Fibroblast of villous mesenchyme (primary cell): ENCODE measurements around the gene SRSF8. TPM values are rescaled to one million over a fixed set of nuclear protein-coding genes. Genes with fewer than 3 reads are reported as not detected.
"Not testable (repeated sequence)": the region's sequence is repeated elsewhere in the genome, so short reads cannot be mapped to it uniquely, and the experiment has no call there.

Source experiments
- DNase-seq: peaks from one replicate; pipeline ENCODE4 v3.0.0-alpha.2; 2010; ENCODE audit warnings: low read depth
- H3K4me3 ChIP-seq: 2 replicates; pipeline ENCODE4 v1.5.1; 2011; ENCODE audit warnings: low read depth, mild to moderate bottlenecking, low read length
- total RNA-seq: library from RNA; depleted of rRNA; stranded (reverse); fragments of >200 nt; gene quantifications from 2 replicates; pipeline ENCODE4 v1.2.3, GENCODE V29; 2012
- TF ChIP-seq, protein P1 (sequence below): IDR thresholded peaks from 2 replicates; pipeline ENCODE4 v1.5.1; 2012; ENCODE audit warnings: low read depth, mild to moderate bottlenecking, low read length; ENCODE audit not compliant: insufficient read depth

The SRSF8 gene, protein sequence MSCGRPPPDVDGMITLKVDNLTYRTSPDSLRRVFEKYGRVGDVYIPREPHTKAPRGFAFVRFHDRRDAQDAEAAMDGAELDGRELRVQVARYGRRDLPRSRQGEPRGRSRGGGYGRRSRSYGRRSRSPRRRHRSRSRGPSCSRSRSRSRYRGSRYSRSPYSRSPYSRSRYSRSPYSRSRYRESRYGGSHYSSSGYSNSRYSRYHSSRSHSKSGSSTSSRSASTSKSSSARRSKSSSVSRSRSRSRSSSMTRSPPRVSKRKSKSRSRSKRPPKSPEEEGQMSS
- 17.4 and 19.0 TPM in 2 replicates for total RNA-seq

DNA sequence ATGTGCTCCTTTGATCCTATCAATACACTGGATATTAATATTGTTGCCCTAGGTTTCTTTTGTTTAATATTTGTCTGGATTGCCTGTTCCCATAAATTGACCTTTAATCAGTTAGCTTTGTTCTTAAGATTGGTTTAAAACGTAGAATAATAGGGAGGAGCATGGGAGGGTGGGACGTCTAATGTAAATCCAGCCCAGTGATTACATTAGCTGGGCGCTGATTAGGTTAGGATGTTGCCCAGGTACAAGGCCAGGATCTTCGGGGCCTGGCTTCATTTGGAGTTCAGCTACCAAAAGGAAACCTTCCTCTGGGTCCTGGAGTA lies at the start of gene SRSF8:
SRSF8 (plus strand) TSS at position 204 of the 323 bp plus-strand sequence. CDS start 308 bp downstream, outside the sequence.
- TF ChIP-seq, protein P1, sequence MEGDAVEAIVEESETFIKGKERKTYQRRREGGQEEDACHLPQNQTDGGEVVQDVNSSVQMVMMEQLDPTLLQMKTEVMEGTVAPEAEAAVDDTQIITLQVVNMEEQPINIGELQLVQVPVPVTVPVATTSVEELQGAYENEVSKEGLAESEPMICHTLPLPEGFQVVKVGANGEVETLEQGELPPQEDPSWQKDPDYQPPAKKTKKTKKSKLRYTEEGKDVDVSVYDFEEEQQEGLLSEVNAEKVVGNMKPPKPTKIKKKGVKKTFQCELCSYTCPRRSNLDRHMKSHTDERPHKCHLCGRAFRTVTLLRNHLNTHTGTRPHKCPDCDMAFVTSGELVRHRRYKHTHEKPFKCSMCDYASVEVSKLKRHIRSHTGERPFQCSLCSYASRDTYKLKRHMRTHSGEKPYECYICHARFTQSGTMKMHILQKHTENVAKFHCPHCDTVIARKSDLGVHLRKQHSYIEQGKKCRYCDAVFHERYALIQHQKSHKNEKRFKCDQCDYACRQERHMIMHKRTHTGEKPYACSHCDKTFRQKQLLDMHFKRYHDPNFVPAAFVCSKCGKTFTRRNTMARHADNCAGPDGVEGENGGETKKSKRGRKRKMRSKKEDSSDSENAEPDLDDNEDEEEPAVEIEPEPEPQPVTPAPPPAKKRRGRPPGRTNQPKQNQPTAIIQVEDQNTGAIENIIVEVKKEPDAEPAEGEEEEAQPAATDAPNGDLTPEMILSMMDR = no peak
- no peak for DNase-seq
- H3K4me3 ChIP-seq = peak within 1 kb of the TSS; percentile 70

DNA sequence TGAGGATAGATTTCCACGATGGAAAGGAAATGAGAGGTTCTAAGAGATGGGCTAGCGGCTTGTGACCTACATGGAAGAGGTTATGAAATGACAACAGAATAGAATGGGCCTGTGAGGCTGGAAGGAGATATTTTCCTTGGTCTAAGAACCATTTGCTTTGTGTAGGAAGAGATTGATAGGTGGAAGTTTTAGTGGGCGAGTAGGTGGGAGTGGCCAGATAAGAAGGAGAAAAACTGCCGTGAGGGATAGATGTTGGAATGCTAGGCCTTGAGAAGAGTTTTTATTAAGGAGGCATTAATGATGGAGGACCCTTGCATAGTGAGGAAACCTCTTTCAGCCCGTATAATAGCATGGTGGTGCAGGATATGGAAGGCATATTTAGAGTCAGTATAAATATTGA lies 45.3 kb upstream of the SRSF8 start:
- DNase-seq, H3K4me3 ChIP-seq: not testable (repeated sequence)

DNA sequence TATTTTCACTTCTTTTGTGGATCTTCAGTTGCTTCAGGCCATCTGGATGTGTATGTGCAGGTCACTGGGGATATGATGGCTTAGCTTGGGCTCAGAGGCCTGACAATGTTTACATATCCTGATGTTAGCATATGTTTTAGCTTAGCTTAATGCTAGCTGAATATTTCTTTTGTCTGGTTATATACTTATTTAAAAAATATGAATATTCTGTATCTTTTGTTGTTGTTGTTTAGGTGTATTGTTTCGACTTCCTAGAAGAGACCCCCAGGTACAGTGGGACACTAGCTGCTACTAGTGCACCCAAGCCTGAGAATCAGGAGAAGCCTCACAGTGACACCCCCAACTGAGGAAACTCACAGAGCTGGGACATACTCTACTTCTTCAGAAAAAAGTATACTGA lies 41.8 kb upstream of the SRSF8 start, which contains the start of gene KDM4E:
KDM4E (plus strand) TSS at position 301 of the 400 bp plus-strand sequence. CDS start 300 bp downstream, outside the sequence.
- no peak for DNase-seq
- TF ChIP-seq, protein P1 = no peak
- H3K4me3 ChIP-seq = no peak within 1 kb of the TSS

DNA sequence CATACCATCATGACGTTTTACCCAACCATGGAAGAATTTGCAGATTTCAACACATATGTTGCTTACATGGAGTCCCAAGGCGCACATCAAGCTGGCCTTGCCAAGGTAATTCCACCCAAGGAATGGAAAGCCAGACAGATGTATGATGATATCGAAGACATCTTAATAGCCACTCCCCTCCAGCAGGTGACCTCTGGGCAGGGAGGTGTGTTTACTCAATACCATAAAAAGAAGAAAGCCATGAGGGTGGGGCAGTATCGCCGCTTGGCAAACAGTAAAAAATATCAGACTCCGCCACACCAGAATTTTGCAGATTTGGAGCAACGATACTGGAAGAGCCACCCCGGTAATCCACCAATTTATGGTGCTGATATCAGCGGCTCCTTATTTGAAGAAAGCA lies 41.1 kb upstream of the SRSF8 start:
- not testable (repeated sequence) for H3K4me3 ChIP-seq, DNase-seq

DNA sequence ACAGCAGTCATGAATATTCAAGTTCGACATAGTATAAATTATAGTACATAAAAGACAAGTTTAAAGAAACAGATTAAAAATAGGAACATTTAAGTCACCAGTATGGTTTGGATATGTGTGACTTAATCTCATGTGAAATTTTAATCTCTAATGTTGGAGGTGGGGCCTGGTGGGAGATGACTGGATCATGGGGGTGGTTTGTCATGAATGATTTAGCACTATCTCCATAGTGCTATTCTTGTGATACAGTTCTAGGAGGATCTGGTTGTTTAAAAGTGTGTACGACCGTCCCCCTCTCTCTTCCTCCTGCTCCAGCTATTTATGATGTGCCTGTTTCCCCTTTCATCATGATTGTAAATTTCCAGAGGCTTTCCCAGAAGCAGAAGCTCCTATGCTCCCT lies 38.4 kb upstream of the SRSF8 start:
- TF ChIP-seq, protein P1 = no peak
- H3K4me3 ChIP-seq = no peak overlapping the region
- DNase-seq = no peak

DNA sequence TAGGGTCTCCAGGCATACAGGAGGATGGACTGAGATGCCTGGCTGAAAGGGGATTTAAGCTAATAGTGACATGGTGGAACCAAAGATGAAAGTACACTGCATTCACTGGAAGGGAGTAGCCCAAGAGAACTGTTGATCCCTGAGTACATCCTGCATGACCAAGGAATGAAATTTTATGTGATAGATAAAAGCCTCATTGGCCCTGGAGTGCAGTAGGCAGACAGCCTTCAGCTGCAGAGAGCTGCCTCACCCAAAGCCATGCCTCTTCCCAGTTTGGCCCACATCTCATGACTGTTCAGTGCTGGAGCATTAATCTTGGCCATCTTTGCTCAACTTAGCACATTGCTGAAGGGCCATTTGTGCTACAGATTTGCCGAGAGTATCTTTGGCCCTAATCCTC lies 33.7 kb upstream of the SRSF8 start:
- H3K4me3 ChIP-seq = no peak overlapping the region
- no peak for DNase-seq
- TF ChIP-seq, protein P1 = no peak

DNA sequence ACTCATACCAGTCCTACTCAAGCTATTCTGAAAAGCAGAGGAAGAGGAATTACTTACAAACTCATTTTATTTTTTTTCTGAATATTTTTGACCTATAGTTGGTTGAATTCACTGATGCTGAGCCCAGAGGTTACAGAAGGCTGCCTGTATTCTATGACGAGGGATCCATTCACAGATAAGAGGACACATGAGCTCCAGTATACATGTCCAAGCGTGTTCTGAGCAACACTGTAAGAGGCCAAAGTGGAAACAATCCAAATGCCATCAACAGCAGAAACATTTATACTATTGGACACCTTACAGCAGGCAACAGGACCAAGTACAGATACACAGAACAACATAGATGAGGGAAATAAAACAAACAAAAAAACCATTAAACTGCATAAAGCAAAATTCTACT lies 31.4 kb upstream of the SRSF8 start:
- no peak for DNase-seq
- H3K4me3 ChIP-seq = no peak overlapping the region
- TF ChIP-seq, protein P1 = no peak

DNA sequence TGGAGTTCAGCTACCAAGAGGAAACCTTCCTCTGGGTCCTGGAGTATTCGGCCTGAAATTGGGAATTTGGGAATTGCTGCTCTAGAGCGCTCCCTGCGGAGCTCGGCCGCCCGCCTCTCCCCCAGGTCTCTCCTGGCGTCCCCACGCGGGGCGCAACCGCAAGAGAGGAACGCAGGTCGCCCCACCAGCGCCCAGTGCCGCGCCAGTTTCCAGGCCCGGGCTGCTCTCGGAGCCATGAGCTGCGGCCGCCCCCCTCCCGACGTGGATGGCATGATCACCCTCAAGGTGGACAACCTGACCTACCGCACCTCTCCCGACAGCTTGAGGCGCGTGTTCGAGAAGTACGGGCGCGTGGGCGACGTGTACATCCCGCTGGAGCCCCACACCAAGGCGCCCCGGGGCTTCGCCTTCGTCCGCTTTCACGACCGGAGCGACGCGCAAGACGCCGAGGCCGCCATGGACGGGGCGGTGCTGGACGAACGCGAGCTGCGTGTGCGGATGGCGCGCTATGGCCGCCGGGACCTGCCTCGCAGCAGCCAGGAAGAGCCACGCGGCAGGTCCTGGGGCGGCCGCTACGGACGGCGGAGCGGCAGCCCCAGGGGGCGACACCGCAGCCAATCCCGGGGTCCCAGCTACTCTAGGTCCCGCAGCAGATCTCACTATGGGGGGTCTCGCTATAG lies 29.2 kb upstream of the SRSF8 start:
- not testable (repeated sequence) for DNase-seq
- peak overlapping the region; percentile 48 for H3K4me3 ChIP-seq
